Fibroblast of the conjunctiva (primary cell): Measurements from ENCODE around the gene CPNE4.

Experiments used
- DNase-seq: peaks from one replicate; pipeline ENCODE4 v3.0.0-alpha.2; 2010; ENCODE audit warnings: low read depth

CPNE4 gene

DNA sequence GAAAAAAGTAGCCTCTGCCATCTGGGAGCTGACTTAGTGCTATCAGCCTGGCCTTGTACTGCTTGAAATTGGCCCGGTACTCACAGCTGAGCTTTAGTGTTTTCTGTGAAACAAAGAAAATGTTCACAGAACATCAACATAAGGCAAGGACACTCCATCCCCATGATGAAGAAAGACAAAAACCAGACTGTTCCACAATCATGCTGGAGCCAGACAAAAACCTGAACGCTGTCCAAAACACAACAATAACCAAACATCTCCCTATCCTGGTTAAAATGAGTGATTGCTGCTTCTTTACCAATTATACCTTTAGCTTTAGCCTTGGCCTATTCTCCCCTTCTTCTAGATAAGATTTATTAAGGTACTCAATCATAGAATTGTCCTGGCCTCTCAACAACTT, 153.9 kb downstream of the CPNE4 start:
- DNase-seq: no peak

DNA sequence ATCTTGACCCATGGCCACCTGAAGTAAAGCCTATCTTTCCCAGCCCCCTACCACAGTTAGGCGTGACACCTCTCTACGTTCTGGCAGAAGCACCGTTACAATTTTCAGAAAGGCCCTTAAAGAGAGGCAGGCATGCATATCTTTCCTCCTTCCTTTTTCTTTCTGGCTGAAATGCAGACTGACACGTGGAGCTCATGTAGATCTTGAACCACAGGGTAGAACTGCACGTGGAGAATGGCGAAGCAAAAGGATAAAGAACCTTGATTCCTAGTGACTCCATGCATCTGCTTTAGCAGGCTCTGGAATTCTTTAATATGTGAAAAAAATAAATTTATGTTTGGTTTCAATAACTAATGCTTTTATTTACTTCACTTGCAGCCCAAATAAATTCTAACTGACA, 166.6 kb downstream of the CPNE4 start:
- DNase-seq: no peak

DNA sequence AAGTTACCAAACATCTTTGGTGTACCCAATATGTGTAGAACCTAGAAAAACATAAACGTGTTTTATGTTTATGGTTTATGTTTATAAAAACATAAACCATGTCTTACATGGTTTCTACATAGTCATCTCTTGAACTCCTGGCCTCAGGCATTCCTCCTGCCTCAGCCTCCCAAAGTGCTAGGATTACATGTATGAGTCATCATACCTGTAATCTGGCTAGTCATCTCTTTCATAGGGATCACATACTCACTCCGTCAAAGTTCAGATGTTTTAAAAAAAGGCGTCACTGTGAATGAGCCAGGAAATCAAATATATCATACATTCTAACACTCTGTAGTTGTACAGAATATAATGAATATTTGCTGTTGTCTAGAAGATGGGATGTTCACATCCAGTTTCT, 178.6 kb downstream of the CPNE4 start:
- DNase-seq: no peak

DNA sequence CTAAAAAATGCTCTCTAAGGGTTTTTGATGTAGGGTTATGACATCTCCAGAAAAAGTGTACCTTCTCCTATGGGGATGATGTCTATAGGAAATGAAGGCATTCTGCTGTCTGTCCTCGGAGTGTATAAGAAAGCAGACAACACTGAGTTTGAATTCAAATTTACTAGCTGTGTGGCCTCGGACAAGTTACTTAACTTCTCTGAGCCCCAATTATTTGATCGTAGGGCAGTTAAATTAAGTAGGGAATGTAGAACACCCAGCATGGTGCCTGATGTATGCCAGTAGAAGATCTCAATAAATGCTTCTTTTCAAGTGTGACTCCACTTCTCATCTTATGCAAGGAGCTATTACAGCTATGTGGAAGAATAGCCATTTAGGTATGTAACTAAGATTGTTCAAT, 184.6 kb downstream of the CPNE4 start:
- no peak for DNase-seq

DNA sequence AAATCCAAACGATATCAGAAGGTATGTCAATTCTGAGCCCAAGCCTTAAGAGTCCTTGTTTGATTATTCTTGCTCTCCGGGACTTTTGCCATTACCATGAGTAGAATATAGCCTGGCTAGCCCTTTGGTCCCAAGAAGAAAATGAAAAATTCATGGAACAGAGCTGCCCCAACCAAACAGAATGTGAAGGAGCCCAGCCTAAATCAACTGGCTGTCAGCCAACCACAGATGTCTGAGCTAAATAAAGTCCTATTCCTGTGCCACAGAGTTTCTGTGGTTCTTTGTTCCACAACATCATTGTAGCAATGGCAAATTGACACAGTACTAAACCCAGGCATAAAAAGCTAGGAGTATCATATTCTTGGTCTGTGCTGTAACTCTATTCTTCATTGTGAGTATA, 185.2 kb downstream of the CPNE4 start:
- DNase-seq: no peak

DNA sequence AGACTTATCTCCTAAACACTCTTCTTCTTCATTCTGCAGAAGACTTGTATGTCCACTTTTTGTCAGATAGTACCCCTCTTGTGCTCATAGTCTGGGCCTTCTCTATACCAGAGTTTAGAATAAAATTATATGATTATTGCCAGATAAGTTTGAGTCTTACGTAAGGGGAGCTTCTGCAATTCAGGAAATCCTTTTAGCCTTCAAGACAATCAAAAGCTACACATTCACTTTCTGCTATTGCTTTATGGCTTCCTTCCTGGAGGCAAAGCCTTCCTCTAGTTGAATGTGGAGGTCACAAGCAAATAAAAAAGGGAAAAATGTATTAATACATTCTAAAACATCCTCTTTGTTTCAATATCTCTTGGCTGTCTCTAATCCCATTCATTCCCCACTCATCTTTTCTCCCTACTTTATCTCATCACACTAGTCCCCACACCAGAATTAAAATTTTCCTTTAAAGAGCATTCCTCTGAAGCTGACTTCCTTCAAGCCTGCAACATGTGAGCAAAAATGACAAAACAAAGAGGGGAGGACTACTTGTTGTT, 186.8 kb downstream of the CPNE4 start:
- DNase-seq: no peak

DNA sequence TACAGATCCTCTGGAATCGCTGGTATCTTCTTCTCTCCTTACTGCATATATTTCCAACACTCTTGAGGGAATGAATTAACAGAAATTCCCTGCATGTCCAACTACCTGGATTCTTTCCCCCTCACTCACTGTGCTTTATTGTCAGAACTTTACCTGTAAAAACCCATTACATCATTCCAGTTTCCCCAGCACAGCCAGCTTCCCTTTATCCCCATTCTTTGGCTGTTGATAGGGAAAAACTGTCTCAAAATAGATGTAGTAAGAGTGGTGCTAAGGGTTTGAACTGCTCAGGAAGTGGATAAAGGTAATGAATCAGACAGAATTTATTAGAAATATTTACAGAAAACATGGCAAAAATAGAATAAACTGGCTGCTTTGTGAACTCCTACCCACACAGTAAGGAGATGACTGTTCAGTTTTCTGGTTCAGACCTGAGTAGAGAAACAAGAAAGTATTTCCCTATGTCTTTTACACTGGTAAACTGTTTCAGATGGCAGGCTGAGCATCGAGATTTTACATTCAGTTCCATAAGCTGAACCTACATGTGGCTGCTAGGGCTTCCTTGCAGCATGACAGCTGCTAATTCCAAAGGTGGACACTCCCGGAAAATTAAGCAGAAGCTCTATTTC, 188.4 kb downstream of the CPNE4 start:
- no peak for DNase-seq

DNA sequence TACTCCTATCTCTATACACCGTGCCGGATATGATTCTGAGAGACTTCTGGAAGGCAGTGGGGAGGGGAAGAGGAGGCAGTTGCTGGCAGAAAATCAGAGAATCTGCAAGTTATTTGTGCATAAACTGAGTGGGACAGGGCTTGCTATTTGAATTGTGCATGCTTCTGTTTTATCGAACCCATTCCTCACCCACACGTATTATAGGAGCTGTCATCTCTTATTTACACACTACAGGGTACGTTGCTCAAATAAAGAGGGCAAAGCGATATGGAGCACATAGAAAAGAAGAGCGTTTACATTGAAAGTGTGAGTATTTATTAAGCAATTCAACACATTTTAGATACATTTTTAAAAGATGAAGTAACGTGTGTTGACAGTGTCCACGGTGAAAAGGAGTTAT, 191.6 kb downstream of the CPNE4 start:
- no peak for DNase-seq

DNA sequence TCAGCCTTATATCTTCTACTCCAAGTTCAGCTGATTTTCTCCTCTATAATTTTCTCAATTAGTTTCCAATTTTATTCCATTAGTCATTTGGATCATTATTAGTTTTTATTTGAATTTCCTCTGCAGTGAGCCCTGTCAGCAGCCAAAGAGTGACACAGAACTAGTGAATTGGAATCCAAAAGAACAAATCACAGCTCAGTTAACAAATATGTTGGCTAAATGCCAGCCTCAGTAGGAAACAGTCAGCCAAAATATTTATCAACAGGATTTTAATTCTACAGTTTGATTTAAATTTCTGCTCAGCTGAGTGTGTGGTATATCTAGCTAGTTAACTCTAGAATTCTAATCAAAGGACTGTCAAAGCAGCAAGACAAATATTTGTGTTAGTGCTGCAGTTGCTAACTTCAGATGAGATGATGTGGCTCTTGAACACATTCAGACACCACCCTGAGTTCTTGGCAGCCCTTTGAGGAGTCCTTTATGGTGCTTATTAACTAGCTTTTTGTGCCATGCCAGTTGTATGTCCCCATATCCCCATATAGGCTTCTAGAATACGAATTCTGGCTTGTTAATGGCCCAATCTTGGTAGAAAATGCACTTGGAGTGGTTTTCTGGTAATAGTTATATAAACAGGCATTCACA, 194.5 kb downstream of the CPNE4 start:
- peak; percentile 13 for DNase-seq

DNA sequence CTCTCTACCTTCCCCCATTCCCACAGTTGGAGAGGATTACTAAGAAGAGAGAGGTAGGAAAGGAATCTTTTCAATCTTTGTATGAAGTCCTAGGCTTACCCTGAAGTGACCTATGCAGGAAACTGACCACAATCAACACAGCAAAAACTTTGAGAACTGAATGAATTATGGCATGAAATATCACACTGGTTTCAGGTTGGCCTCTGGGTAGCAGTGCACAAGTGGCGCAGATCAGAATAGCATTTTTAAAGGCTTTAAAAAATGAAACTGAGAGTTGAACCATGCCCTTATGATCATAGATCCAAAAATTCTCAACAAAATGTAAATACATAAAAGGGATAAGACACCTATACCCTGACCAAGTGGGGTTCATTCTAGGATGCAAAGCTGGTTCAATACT, 198.9 kb downstream of the CPNE4 start:
- DNase-seq: no peak

DNA sequence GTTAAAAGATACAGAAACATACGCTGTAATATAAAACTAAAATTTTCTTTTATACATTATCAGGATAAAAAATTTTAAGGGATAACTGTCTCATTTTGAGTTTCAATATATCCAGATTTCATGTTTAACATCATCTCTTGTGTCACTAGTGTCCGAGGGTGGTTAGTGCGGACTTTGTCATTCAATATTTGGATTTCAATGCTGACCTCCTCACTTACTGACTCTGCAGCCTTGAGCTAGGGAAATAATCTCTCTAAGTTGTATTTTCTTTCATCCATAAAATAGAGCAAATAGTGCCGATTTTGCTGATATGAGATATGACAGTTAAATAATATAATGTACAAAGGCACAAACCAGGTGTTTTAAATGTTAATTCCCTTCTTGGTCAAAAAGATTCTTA, 203.2 kb downstream of the CPNE4 start:
- DNase-seq: no peak

DNA sequence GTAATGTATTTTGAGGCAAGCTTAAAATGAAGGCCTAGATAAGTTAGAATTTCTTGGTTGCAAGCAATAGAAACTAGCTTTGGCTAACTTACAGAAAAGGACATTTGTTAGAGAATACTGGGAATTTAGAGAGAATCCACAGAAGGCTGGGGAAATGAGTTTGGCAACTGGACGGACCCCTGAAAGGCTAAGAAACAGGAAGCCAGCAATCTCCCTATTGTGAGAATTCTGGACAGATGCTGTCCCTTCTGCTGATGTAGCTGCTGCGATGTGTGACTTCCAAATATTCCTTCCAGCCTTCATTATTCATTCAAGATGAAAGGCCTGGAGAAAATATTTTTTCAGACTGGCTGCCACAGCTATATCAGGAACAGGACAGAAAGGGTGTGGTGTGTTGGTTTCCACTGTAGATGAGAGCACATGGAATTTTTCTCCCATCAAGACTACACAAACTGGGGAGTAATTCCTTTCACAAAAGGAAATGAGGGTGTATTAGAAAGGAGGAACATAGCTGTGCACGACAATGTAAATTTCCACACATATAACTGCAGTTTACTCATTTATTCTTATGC, 213.5 kb downstream of the CPNE4 start:
- no peak for DNase-seq

DNA sequence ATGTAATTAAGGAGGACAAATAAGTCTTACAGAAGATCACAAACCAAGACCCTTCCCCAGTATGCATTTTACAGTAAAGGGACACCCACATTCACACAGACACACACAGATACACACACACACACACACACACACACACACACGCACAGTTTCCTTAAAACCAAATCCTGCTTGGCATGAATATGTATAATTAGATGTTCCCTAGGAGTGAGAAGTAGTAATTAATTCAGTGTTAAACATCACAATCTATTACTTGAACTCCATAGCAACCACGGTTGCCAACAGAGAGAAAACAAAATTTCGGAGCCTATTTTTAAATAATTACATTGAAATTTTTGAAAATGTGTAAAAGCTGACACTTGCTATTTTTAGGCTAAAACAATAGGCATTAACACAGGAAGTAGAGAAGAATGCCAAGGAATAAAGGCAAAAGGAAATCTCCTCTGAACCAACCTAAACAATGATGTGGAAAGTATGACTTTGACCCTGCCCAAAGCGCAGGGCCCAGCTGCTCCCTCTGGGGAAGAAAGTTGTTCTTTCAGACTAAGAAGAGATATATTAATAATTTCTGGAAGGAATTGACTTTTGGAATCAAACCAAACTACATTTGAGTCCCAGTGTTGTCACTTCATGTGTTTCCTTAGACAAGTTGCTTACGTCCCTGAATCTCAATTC, 215.3 kb downstream of the CPNE4 start:
- DNase-seq: no peak

DNA sequence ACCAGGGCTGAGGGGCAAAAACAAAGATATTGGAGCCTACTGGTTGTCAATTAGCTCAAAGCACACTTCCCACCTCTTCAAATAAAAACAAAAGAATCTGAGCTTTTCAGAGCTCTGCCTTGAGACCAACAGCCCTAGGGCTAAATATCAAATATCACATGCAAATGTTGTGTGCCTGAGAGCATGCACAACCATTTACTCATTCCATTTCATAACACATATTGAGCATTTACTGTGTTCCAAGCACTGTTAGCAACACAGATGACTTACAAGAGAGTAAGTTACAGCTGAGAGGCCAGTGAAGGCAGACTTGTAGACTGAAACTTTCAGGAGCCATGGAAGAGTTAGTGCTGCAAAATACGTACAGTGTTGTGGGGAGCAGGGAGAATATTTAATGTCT, 222.4 kb downstream of the CPNE4 start:
- no peak for DNase-seq

DNA sequence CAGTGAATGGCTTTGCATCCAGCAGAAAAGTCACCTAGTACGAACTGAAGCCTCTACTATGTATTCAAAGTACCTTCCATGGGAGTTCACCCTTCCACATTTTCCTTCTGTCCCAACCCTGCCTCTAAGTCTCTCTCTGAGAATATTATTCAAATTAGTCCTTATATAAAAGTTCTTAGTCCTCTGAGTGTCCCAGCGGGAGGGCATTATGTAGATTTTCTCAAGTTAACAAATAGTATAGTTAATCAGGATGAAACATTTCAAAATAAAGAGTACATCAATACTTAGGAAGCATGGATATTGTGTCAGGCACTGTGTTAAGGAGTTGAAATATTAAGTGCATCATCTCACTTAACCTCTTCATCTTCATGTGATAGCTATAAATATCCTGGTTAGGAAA, 223.3 kb downstream of the CPNE4 start:
- no peak for DNase-seq

DNA sequence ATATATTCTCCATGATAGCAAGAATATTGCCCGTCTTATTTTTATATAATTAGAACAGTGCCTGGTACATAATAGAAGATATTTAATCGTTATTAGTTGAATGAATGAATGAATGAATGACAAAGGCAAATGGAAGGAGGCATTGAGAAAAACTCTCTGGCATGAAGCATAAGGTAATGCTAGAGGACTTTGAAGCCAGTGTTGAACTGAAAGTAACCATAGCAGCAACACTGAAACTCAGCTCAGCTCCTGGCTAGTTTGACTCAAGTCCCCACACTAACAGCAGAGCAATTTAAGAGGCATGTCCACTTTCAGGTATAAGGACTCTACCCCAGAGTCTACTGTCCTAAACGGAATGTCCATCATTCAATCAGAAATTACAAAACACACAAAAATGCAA, 227.0 kb downstream of the CPNE4 start:
- no peak for DNase-seq

DNA sequence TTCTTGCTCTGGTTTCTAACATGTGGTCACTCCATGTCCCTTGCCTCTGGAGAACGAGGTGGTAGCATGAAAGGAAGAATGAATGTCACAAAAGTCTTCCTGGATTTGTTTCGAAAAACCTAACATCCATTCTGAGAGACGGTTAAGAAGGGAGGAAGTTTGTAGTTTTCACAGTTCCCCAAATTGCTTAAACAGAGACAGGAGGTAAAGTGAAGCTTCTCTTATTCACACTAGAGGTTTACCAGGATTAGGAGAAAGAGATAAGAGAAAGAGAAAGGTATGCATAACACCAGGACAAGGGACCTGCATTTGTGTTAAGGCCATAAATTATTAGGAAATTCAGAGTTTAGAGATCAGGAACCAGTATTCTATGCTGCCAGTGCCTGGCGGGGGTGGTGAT, 228.1 kb downstream of the CPNE4 start:
- DNase-seq: no peak

DNA sequence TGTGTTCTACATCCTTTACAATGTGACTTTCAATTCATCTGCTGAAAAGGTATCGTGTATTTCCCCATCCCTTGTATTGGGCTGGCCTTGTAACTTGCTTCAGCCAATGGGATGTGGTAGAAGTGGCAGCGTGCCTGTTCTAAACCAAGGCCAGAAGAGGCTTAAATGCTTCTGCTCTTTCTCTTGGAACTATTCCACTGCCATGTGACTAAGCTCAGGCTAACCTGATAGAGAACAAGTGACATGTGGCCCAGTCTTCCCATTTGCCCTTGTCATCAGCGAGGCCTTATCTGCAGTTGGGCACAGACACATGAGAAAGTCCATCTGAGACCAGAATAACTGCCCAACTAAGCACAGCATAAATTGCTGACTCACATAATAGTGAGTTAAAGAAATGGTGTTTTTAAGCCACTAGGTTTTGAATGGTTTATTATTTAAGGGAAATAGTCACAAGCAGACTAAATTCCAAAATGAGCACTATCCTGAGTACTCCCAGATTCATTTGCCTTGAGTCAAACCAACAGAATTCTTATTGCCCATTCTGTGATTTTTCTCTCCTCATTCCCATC, 230.2 kb downstream of the CPNE4 start:
- DNase-seq: no peak

DNA sequence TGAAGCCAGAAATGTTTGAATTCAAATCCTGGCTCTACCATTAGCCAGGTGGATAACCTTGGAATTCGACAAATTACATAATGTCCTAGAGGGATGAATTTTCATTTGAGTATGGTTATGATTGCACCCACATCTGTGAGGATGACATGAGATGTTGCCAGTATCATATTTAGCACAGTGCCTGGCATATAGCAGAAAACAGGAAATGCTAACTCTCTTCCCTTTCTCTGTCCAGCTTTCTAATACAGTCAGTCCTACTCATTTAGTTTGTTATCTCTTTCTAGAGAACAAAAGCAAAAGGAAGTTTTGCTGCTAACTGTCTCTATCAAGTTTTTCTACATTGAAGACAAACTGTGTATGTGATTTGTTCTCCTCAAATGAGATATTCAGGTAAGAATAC, 231.7 kb downstream of the CPNE4 start:
- no peak for DNase-seq

DNA sequence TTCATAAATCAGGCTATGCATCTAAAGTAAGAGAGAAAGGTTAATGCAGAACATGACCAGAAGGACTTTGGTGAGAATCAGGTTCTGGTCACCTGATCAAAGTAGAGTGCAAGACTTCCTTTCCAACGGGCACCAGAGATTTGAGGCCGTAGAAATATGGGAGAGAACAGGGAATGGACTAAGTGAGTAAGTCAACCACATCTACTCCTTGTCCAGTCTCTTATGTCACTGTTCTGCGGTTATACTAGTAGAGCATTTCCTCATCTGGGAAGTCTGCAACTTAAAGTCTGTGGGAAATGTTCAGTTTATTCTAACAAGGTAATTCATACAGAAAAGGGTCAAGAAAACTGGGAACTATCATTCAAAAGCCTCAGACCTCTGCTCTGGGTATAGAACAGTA, 232.8 kb downstream of the CPNE4 start:
- no peak for DNase-seq

DNA sequence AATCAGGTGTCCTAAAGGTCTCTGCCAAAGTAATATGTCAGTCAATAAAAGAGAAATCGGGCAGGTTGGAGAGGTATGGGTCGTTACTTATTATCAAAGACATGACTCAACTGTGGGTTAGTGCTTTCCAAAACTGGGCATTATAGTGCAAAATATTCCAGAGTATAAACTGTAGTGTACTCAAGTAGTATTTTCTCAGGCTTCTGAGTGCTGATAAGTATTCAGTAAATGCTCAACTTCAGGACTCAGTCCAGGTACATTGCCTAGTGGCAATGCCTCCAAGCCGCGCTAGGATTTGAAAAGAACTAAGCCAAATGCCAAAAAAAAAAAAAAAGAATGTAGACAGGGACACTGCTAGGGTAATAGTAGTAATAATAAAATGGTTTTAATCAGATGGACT, 233.2 kb downstream of the CPNE4 start:
- DNase-seq: no peak

DNA sequence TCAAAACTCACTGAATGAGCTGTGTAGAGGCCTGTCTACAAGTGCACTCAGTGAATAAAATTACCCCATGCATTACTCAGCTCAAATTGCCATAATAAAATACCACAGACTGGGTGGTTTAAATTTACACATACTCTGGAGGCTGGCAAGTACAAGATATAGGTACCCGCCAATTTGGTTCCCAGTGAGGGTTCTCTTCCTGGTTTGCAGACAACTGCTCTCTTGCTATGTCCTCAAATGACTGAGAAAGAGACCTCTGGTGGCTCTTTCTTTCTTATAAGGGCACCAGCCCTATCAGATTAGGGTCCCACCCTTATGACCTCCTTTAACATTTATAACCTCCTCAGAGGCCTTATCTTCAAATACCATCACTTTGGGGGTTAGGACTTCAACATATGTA, 237.0 kb downstream of the CPNE4 start:
- DNase-seq: no peak
